Neutrophil (primary cell): ENCODE data around the gene OPRD1.

Source experiments
- H3K27ac ChIP-seq: fragments of 200-600 bp; sonication (generic); 2 replicates; pipeline ENCODE4 v1.5.1; 2016; ENCODE audit warnings: mild to moderate bottlenecking, moderate library complexity
- H3K27me3 ChIP-seq: fragments of 200-600 bp; sonication (generic); 2 replicates; pipeline ENCODE4 v1.6.0; 2016; ENCODE audit warnings: mild to moderate bottlenecking
- H3K36me3 ChIP-seq: fragments of 200-600 bp; sonication (generic); 2 replicates; pipeline ENCODE4 v1.5.1; 2017
- H3K4me1 ChIP-seq, 2 experiments: fragments of 200-600 bp in 1 of 2; sonication (generic) in 1 of 2; 1 replicate in 1 of 2; 2 replicates in 1 of 2; pipeline versions ENCODE4 v1.5.1 to v1.6.1; 2013 to 2016; ENCODE audit warnings: low read depth in 1 of 2, low read length in 1 of 2, mild to moderate bottlenecking in 1 of 2, moderate library complexity in 1 of 2; ENCODE audit not compliant: control insufficient read depth in 1 of 2, insufficient read depth in 1 of 2
- H3K4me3 ChIP-seq, 2 experiments: fragments of 200-600 bp in 1 of 2; sonication (generic) in 1 of 2; 1 replicate in 1 of 2; 2 replicates in 1 of 2; pipeline ENCODE4 v1.5.1; 2013 to 2016; ENCODE audit warnings: low read depth in 1 of 2, low read length in 1 of 2, mild to moderate bottlenecking in 1 of 2, moderate library complexity in 1 of 2
- H3K9me3 ChIP-seq: fragments of 200-600 bp; sonication (generic); 2 replicates; pipeline ENCODE4 v1.5.1; 2016
- TF ChIP-seq, protein P1 (sequence below): fragments of 200-600 bp; sonication (generic); IDR thresholded peaks from 2 replicates; pipeline ENCODE4 v1.5.1; 2016; ENCODE audit warnings: antibody characterized with exemption

OPRD1 gene

GRCh38 chr1:28877132-28877781 is 65.3 kb downstream of the OPRD1 start:
- TF ChIP-seq, protein P1, sequence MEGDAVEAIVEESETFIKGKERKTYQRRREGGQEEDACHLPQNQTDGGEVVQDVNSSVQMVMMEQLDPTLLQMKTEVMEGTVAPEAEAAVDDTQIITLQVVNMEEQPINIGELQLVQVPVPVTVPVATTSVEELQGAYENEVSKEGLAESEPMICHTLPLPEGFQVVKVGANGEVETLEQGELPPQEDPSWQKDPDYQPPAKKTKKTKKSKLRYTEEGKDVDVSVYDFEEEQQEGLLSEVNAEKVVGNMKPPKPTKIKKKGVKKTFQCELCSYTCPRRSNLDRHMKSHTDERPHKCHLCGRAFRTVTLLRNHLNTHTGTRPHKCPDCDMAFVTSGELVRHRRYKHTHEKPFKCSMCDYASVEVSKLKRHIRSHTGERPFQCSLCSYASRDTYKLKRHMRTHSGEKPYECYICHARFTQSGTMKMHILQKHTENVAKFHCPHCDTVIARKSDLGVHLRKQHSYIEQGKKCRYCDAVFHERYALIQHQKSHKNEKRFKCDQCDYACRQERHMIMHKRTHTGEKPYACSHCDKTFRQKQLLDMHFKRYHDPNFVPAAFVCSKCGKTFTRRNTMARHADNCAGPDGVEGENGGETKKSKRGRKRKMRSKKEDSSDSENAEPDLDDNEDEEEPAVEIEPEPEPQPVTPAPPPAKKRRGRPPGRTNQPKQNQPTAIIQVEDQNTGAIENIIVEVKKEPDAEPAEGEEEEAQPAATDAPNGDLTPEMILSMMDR, result peak; percentile 95
- Histone ChIP-seq H3K4me3 (no peak overlapping the region), H3K9me3 (no peaks in the 10 kb centered on the region), H3K36me3 (no peaks in the 10 kb centered on the region), H3K4me1 (peaks cover 0 to 5% of the 10 kb centered on the region in 2 experiments), H3K27me3 (peaks cover 13% of the 10 kb centered on the region), H3K27ac (no peak overlapping the region)

- no peaks in the 10 kb centered on the region for H3K36me3 ChIP-seq
- H3K4me3 ChIP-seq, result no peak overlapping the region
- peaks cover 6 to 13% of the 10 kb centered on the region in 2 experiments for H3K4me1 ChIP-seq
- no peak overlapping the region for H3K27ac ChIP-seq
- TF ChIP-seq, protein P1, result no peak
- H3K9me3 ChIP-seq, result no peaks in the 10 kb centered on the region
- H3K27me3 ChIP-seq, result peaks cover 13% of the 10 kb centered on the region
Observed at GRCh38 chr1:28878796-28879195, 66.8 kb downstream of the OPRD1 start.

GRCh38 chr1:28882009-28882628 is 70.1 kb downstream of the OPRD1 start:
- no peaks in the 10 kb centered on the region for H3K27me3 ChIP-seq
- TF ChIP-seq, protein P1, result peak; percentile 86
- peaks cover 35 to 42% of the 10 kb centered on the region in 2 experiments for H3K4me1 ChIP-seq
- H3K9me3 ChIP-seq, result no peaks in the 10 kb centered on the region
- H3K27ac ChIP-seq, result no peak overlapping the region
- H3K4me3 ChIP-seq, result no peak overlapping the region
- no peaks in the 10 kb centered on the region for H3K36me3 ChIP-seq

DNA sequence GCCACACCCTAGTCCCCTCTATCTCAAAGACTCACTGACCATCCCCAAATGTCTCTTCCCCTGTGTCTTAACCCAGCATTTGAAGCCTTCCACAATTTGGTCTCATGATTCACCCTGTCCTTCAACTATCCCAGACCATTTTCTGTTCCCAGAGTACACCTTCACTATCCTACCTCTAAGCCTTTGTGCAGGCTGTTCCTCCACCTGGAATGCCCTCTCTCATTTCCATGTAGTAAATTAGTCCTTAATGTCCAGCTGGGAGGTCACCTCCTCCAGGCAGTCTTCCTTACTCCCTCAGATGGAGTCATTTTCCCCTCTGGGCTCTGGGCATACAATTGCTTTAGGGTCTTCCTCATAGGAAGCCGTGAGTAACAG is 71.3 kb downstream of the OPRD1 start:
- H3K27ac ChIP-seq, result no peak overlapping the region
- no peaks in the 10 kb centered on the region for H3K9me3 ChIP-seq
- H3K27me3 ChIP-seq, result no peaks in the 10 kb centered on the region
- H3K36me3 ChIP-seq, result no peaks in the 10 kb centered on the region
- no peak overlapping the region for H3K4me3 ChIP-seq
- TF ChIP-seq, protein P1, result no peak
- H3K4me1 ChIP-seq, result peaks cover 42 to 47% of the 10 kb centered on the region in 2 experiments

- Histone ChIP-seq H3K27me3 (no peaks in the 10 kb centered on the region), H3K36me3 (no peaks in the 10 kb centered on the region), H3K4me1 (peaks cover 44 to 55% of the 10 kb centered on the region in 2 experiments), H3K27ac (peak overlapping the region; percentile 95), H3K9me3 (no peaks in the 10 kb centered on the region), H3K4me3 (no peak overlapping the region)
- TF ChIP-seq, protein P1, result no peak
Observed at GRCh38 chr1:28885472-28885877, 73.5 kb downstream of the OPRD1 start.
